Measurements from ENCODE around the gene RBPMS2.

RBPMS2 gene

GRCh38 chr15:64740311-64741170 is 34.8 kb downstream of the RBPMS2 start:
- DNase-seq = peak; percentile 57

GRCh38 chr15:64739577-64740143 is 35.7 kb downstream of the RBPMS2 start:
- DNase-seq = no peak
- in situ Hi-C loops (cut with MboI; ENCODE audit: low pct_unique_long_range_greater_than_20kb, low sequenced_read_pairs) = loop anchor here (10.0 kb wide), 1 partner anchor 65 kb away; no protein-coding TSS in a partner anchor

More at GRCh38 chr15:64740311-64741170, 34.8 kb downstream of the RBPMS2 start:
- in situ Hi-C loops (cut with MboI; ENCODE audit: low pct_unique_long_range_greater_than_20kb, low sequenced_read_pairs) = loop anchor here (10.0 kb wide), 1 partner anchor 64 kb away; no protein-coding TSS in a partner anchor

- no peak for DNase-seq
- in situ Hi-C loops (cut with MboI; ENCODE audit: low pct_unique_long_range_greater_than_20kb, low sequenced_read_pairs) = no loop called here
Observed at GRCh38 chr15:64739156-64739555, 36.2 kb downstream of the RBPMS2 start.

- DNase-seq = no peak
- in situ Hi-C loops (cut with MboI; ENCODE audit: low pct_unique_long_range_greater_than_20kb, low sequenced_read_pairs) = no loop called here
Observed at GRCh38 chr15:64738226-64739095, 36.9 kb downstream of the RBPMS2 start.

- DNase-seq = no peak
- in situ Hi-C loops (cut with MboI; ENCODE audit: low pct_unique_long_range_greater_than_20kb, low sequenced_read_pairs) = no loop called here
Observed at GRCh38 chr15:64732156-64732860, 43.1 kb downstream of the RBPMS2 start.

GRCh38 chr15:64731805-64732151 is 43.6 kb downstream of the RBPMS2 start:
- in situ Hi-C loops (cut with MboI; ENCODE audit: low pct_unique_long_range_greater_than_20kb, low sequenced_read_pairs) = no loop called here
- DNase-seq = no peak

GRCh38 chr15:64731012-64731804 is 44.2 kb downstream of the RBPMS2 start:
- peak; percentile 97 for DNase-seq
- in situ Hi-C loops (cut with MboI; ENCODE audit: low pct_unique_long_range_greater_than_20kb, low sequenced_read_pairs) = no loop called here

- no peak for DNase-seq
- in situ Hi-C loops (cut with MboI; ENCODE audit: low pct_unique_long_range_greater_than_20kb, low sequenced_read_pairs) = no loop called here
Observed at GRCh38 chr15:64730151-64730550, 45.2 kb downstream of the RBPMS2 start.

- DNase-seq = no peak
- in situ Hi-C loops (cut with MboI; ENCODE audit: low pct_unique_long_range_greater_than_20kb, low sequenced_read_pairs) = no loop called here
Observed at GRCh38 chr15:64720188-64720587, 55.2 kb downstream of the RBPMS2 start.

- DNase-seq = no peak
- in situ Hi-C loops (cut with MboI; ENCODE audit: low pct_unique_long_range_greater_than_20kb, low sequenced_read_pairs) = no loop called here
Observed at GRCh38 chr15:64717735-64718495, 57.5 kb downstream of the RBPMS2 start.

- in situ Hi-C loops (cut with MboI; ENCODE audit: low pct_unique_long_range_greater_than_20kb, low sequenced_read_pairs) = no loop called here
- no peak for DNase-seq
Observed at GRCh38 chr15:64717130-64717529, 58.3 kb downstream of the RBPMS2 start.

- in situ Hi-C loops (cut with MboI; ENCODE audit: low pct_unique_long_range_greater_than_20kb, low sequenced_read_pairs) = no loop called here
- DNase-seq = no peak
Observed at GRCh38 chr15:64716452-64716851, 58.9 kb downstream of the RBPMS2 start.

- no peak for DNase-seq
- in situ Hi-C loops (cut with MboI; ENCODE audit: low pct_unique_long_range_greater_than_20kb, low sequenced_read_pairs) = no loop called here
Observed at GRCh38 chr15:64713592-64713991, 61.8 kb downstream of the RBPMS2 start.

GRCh38 chr15:64712353-64712752 is 63.0 kb downstream of the RBPMS2 start:
- in situ Hi-C loops (cut with MboI; ENCODE audit: low pct_unique_long_range_greater_than_20kb, low sequenced_read_pairs) = no loop called here
- no peak for DNase-seq

- in situ Hi-C loops (cut with MboI; ENCODE audit: low pct_unique_long_range_greater_than_20kb, low sequenced_read_pairs) = no loop called here
- DNase-seq = no peak
Observed at GRCh38 chr15:64710676-64711428, 64.5 kb downstream of the RBPMS2 start.

- in situ Hi-C loops (cut with MboI; ENCODE audit: low pct_unique_long_range_greater_than_20kb, low sequenced_read_pairs) = no loop called here
- no peak for DNase-seq
Observed at GRCh38 chr15:64706011-64706911, 69.1 kb downstream of the RBPMS2 start.
